KMS-11 (cell line): Measurements from ENCODE around the gene MTUS2.

Experiments used
- H2AFZ ChIP-seq: fragments of 200-600 bp; sonication (generic); 2 replicates; pipeline ENCODE4 v1.6.1; 2016; ENCODE audit warnings: antibody characterized with exemption, mixed run types, low read depth
- H3K27ac ChIP-seq: fragments of 200-600 bp; sonication (generic); 2 replicates; pipeline ENCODE4 v1.6.1; 2016; ENCODE audit warnings: mild to moderate bottlenecking, mixed run types
- H3K27me3 ChIP-seq: fragments of 200-600 bp; sonication (generic); 2 replicates; pipeline ENCODE4 v1.6.1; 2017; ENCODE audit warnings: mild to moderate bottlenecking, low read depth, mixed run types, moderate library complexity; ENCODE audit not compliant: insufficient read depth
- H3K36me3 ChIP-seq: fragments of 200-600 bp; sonication (generic); 2 replicates; pipeline ENCODE4 v1.6.1; 2017; ENCODE audit warnings: mild to moderate bottlenecking, mixed run types; ENCODE audit not compliant: insufficient read depth
- H3K4me1 ChIP-seq: fragments of 200-600 bp; sonication (generic); 2 replicates; pipeline ENCODE4 v1.6.1; 2016; ENCODE audit warnings: mild to moderate bottlenecking, low read depth, mixed run types; ENCODE audit not compliant: poor library complexity, severe bottlenecking
- H3K4me2 ChIP-seq: fragments of 200-600 bp; sonication (generic); 2 replicates; pipeline ENCODE4 v1.7.0; 2016; ENCODE audit warnings: mild to moderate bottlenecking, mixed run types
- H3K4me3 ChIP-seq: fragments of 200-600 bp; sonication (generic); IDR thresholded peaks from 2 replicates; pipeline ENCODE4 v1.6.1; 2017; ENCODE audit warnings: low read depth, low read length, mixed read lengths; ENCODE audit not compliant: insufficient read depth
- H3K79me2 ChIP-seq: fragments of 200-600 bp; sonication (generic); 2 replicates; pipeline ENCODE4 v1.6.1; 2016; ENCODE audit warnings: low read depth, mixed run types; ENCODE audit not compliant: insufficient read depth
- H3K9ac ChIP-seq: fragments of 200-600 bp; sonication (generic); 2 replicates; pipeline ENCODE4 v1.6.1; 2016; ENCODE audit warnings: mild to moderate bottlenecking, mixed run types
- H4K20me1 ChIP-seq: fragments of 200-600 bp; sonication (generic); 2 replicates; pipeline ENCODE4 v1.6.1; 2016; ENCODE audit warnings: mild to moderate bottlenecking, mixed run types; ENCODE audit not compliant: insufficient read depth
- TF ChIP-seq, protein P1 (sequence below): fragments of 200-600 bp; sonication (generic); conservative IDR thresholded peaks from 2 replicates; pipeline ENCODE4 v1.6.1; 2017; ENCODE audit warnings: low read depth, mild to moderate bottlenecking, antibody characterized with exemption, low read length, moderate library complexity, mixed read lengths

Gene MTUS2

DNA sequence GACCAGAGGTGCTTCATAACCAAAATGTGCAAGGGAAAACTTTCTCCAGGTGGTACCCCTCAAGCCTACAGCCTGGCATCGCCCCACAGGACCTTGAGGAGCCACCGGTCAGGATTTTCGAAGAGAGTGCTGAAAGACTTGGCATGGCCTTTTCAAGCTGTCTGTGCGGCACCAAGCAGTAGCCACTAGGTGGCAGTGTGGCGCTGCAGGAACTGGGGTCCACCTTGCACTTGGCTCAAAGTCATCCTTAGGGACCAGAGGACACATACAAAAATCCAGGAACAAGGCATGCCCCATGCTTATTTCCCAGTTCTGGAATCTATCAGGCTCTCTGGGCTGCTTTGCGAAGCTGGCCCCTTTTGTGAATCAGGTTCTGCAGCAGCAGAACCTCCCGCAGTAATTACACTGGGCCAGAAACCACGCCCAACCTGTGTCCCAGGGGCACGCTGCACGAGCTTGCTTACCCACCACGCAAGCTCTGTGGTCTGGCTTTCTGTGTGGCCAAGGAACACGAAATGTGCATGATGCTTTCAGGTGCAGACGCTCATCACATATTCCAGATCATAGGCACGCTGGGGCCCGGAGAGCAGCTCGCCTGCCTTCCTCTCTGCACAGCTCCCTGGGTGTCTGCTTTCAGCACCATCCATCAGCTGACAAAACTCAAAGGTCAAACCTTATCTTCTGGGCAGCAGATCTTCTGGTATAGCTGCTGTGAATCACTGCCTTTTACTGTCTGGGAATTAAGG is 688.2 kb downstream of the MTUS2 start:
- H3K36me3 ChIP-seq, result no peaks in the 10 kb centered on the region
- H2AFZ ChIP-seq, result no peak overlapping the region
- H3K27ac ChIP-seq, result peak overlapping the region; percentile 69
- H4K20me1 ChIP-seq, result no peaks in the 10 kb centered on the region
- H3K9ac ChIP-seq, result peak overlapping the region; percentile 27; the same call in 1 of the 2 replicates
- peaks cover 25% of the 10 kb centered on the region for H3K4me1 ChIP-seq
- H3K4me2 ChIP-seq, result peak overlapping the region; percentile 45; the same call in 1 of the 2 replicates
- no peak overlapping the region for H3K4me3 ChIP-seq
- no peaks in the 10 kb centered on the region for H3K27me3 ChIP-seq
- no peaks in the 10 kb centered on the region for H3K79me2 ChIP-seq
- TF ChIP-seq, protein P1, sequence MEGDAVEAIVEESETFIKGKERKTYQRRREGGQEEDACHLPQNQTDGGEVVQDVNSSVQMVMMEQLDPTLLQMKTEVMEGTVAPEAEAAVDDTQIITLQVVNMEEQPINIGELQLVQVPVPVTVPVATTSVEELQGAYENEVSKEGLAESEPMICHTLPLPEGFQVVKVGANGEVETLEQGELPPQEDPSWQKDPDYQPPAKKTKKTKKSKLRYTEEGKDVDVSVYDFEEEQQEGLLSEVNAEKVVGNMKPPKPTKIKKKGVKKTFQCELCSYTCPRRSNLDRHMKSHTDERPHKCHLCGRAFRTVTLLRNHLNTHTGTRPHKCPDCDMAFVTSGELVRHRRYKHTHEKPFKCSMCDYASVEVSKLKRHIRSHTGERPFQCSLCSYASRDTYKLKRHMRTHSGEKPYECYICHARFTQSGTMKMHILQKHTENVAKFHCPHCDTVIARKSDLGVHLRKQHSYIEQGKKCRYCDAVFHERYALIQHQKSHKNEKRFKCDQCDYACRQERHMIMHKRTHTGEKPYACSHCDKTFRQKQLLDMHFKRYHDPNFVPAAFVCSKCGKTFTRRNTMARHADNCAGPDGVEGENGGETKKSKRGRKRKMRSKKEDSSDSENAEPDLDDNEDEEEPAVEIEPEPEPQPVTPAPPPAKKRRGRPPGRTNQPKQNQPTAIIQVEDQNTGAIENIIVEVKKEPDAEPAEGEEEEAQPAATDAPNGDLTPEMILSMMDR, result peak; percentile 76

DNA sequence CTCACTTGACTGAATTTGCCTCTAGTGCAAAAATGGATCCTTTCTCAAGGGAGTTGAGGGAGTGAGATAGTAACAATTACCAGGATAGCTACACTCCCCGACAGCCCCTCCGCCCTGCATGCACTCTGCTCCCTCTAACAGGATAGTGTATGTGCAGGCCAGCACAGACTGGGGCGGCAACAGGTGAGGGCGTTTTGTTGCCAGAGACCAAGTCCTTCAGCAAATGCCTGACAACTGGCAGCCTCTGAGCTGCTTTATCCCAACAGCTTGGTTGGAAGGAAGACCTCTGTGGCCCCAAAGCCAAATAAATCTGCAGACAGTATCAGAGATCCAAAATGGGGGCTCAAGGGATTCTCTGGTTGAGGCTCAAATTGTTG is 688.7 kb downstream of the MTUS2 start:
- Histone ChIP-seq H3K27me3 (no peaks in the 10 kb centered on the region), H3K4me3 (no peak overlapping the region), H2AFZ (no peak overlapping the region), H3K4me2 (no peak overlapping the region; the same call in 1 of the 2 replicates), H4K20me1 (no peaks in the 10 kb centered on the region), H3K36me3 (no peaks in the 10 kb centered on the region), H3K9ac (no peak overlapping the region), H3K4me1 (peaks cover 25% of the 10 kb centered on the region), H3K27ac (0 out of 2 replicates have a peak overlapping the region, but pooled peaks have one; percentile 20), H3K79me2 (no peaks in the 10 kb centered on the region)
- TF ChIP-seq, protein P1, result no peak

DNA sequence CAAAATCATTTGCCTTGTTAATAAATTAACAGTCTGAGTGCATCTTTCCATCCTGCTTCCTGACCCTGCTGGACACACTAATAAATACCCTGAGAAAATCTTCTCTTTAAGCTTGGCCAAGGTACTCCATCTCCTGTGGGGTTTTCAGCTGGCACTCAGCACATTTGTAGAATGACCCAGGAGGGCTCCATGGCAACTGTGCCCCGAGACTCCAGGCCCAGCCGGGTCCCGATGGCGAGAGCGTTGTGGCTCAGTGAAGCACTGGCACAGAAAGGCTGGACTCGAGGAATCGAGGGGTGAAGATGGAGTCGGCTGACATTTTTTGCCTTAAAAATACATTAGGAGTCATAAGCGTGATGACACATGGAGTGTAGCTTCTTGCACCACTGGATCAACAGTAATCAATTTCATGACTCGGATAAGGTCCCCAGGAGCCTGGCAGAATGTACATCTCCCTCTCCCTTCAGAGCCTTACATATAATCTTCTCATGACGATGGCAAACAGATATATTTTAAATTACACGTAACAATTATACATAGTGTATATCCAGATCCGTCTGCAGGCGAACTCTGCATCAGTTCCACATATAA is 690.0 kb downstream of the MTUS2 start:
- no peak overlapping the region for H3K27ac ChIP-seq
- no peaks in the 10 kb centered on the region for H3K36me3 ChIP-seq
- H3K9ac ChIP-seq, result no peak overlapping the region
- no peak overlapping the region for H2AFZ ChIP-seq
- TF ChIP-seq, protein P1, result no peak
- no peaks in the 10 kb centered on the region for H3K79me2 ChIP-seq
- no peak overlapping the region for H3K4me3 ChIP-seq
- no peaks in the 10 kb centered on the region for H4K20me1 ChIP-seq
- H3K4me1 ChIP-seq, result peaks cover 25% of the 10 kb centered on the region
- H3K27me3 ChIP-seq, result no peaks in the 10 kb centered on the region
- no peak overlapping the region for H3K4me2 ChIP-seq

DNA sequence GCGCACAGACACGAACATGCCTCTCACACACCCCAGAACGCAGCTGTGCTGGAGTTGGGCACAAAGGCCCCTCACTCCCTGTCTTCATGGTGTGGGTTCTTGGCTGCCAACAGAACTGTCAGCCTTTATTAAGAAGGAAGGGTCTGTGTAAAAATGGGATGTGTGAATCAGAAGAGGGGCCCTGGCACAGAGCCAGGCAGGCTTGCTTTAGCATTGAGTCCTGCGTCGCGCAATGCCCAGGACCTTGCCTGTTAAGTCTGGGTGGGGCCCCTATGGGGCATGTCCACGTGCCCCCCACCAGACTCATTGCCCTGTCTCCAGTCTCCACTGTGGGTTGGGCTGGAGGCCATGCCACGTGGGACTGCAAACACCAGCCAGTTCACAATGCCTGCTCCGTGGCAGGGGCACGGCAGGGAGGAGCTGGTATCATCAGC is 690.5 kb downstream of the MTUS2 start:
- Histone ChIP-seq H3K27ac (no peak overlapping the region), H3K27me3 (no peaks in the 10 kb centered on the region), H3K36me3 (no peaks in the 10 kb centered on the region), H2AFZ (no peak overlapping the region), H3K9ac (no peak overlapping the region), H3K4me3 (no peak overlapping the region), H3K79me2 (no peaks in the 10 kb centered on the region), H3K4me2 (no peak overlapping the region), H4K20me1 (no peaks in the 10 kb centered on the region), H3K4me1 (peaks cover 25% of the 10 kb centered on the region)
- TF ChIP-seq, protein P1, result no peak
